GM21381 (cell line): ENCODE data around the gene TCFL5.

Experiments
- ATAC-seq: cut with Tn5 transposase; IDR thresholded peaks from one replicate; pipeline ENCODE4 v1.9.1; 2021; ENCODE audit warnings: mild to moderate bottlenecking, moderate library complexity; ENCODE audit not compliant: unreplicated experiment

Gene TCFL5

GRCh38 chr20:62824476-62825332, 36.9 kb downstream of the TCFL5 start:
- no peak for ATAC-seq

GRCh38 chr20:62823688-62824475, 37.7 kb downstream of the TCFL5 start:
- ATAC-seq, result no peak

GRCh38 chr20:62822788-62823651, 38.6 kb downstream of the TCFL5 start:
- no peak for ATAC-seq

GRCh38 chr20:62822239-62822787, 39.3 kb downstream of the TCFL5 start:
- no peak for ATAC-seq

GRCh38 chr20:62821726-62822210, 39.9 kb downstream of the TCFL5 start:
- ATAC-seq, result no peak

- ATAC-seq, result no peak
Observed at GRCh38 chr20:62820962-62821725, 40.5 kb downstream of the TCFL5 start.

- ATAC-seq, result no peak
Observed at GRCh38 chr20:62820208-62820961, 41.2 kb downstream of the TCFL5 start.

GRCh38 chr20:62819494-62820174, 42.0 kb downstream of the TCFL5 start:
- no peak for ATAC-seq

GRCh38 chr20:62818592-62819493, 42.8 kb downstream of the TCFL5 start:
- ATAC-seq, result no peak

GRCh38 chr20:62817975-62818591, 43.5 kb downstream of the TCFL5 start:
- no peak for ATAC-seq

- ATAC-seq, result no peak
Observed at GRCh38 chr20:62816884-62817873, 44.4 kb downstream of the TCFL5 start, which contains the start of gene COL9A3. COL9A3 (plus strand) TSS chr20:62817050; CDS start chr20:62817065, 15 bp downstream.

- ATAC-seq, result no peak
Observed at GRCh38 chr20:62816031-62816883, 45.4 kb downstream of the TCFL5 start.

GRCh38 chr20:62815066-62815991, 46.3 kb downstream of the TCFL5 start:
- ATAC-seq, result no peak

GRCh38 chr20:62814709-62815065, 46.9 kb downstream of the TCFL5 start:
- no peak for ATAC-seq
